HG02852 (cell line): Measurements from ENCODE around the gene MTMR6.

Source experiments
- ATAC-seq: cut with Tn5 transposase; IDR thresholded peaks from one replicate; pipeline ENCODE4 v1.9.1; 2021; ENCODE audit warnings: mild to moderate bottlenecking, moderate library complexity; ENCODE audit not compliant: unreplicated experiment

MTMR6 gene

GRCh38 chr13:25222740-25223139 is 64.5 kb downstream of the MTMR6 start:
- no peak for ATAC-seq

- no peak for ATAC-seq
Measured at GRCh38 chr13:25218019-25218418, 69.3 kb downstream of the MTMR6 start.

- no peak for ATAC-seq
Measured at GRCh38 chr13:25217023-25217885, 70.0 kb downstream of the MTMR6 start.

GRCh38 chr13:25215253-25215575 is 72.1 kb downstream of the MTMR6 start:
- no peak for ATAC-seq

- no peak for ATAC-seq
Measured at GRCh38 chr13:25214491-25215252, 72.6 kb downstream of the MTMR6 start.

- no peak for ATAC-seq
Measured at GRCh38 chr13:25213715-25214114, 73.6 kb downstream of the MTMR6 start.

- no peak for ATAC-seq
Measured at GRCh38 chr13:25210842-25211569, 76.3 kb downstream of the MTMR6 start.

- ATAC-seq = no peak
Measured at GRCh38 chr13:25207291-25207810, 79.9 kb downstream of the MTMR6 start.

- ATAC-seq = no peak
Measured at GRCh38 chr13:25204863-25205262, 82.4 kb downstream of the MTMR6 start.

GRCh38 chr13:25203127-25203740 is 84.1 kb downstream of the MTMR6 start:
- ATAC-seq = no peak

- ATAC-seq = no peak
Measured at GRCh38 chr13:25200783-25201182, 86.5 kb downstream of the MTMR6 start.

GRCh38 chr13:25198647-25199046 is 88.6 kb downstream of the MTMR6 start:
- ATAC-seq = no peak

GRCh38 chr13:25196971-25197370 is 90.3 kb downstream of the MTMR6 start:
- ATAC-seq = no peak
